Eye (tissue), 1 donor: Measurements from ENCODE around the gene TSSK2.
"Not testable (repeated sequence)": the region's sequence is repeated elsewhere in the genome, so short reads cannot be mapped to it uniquely, and the experiment has no call there.

Source experiments
- DNase-seq: peaks from one replicate; pipeline ENCODE4 v3.0.0-alpha.2; 2015

The TSSK2 gene

DNA sequence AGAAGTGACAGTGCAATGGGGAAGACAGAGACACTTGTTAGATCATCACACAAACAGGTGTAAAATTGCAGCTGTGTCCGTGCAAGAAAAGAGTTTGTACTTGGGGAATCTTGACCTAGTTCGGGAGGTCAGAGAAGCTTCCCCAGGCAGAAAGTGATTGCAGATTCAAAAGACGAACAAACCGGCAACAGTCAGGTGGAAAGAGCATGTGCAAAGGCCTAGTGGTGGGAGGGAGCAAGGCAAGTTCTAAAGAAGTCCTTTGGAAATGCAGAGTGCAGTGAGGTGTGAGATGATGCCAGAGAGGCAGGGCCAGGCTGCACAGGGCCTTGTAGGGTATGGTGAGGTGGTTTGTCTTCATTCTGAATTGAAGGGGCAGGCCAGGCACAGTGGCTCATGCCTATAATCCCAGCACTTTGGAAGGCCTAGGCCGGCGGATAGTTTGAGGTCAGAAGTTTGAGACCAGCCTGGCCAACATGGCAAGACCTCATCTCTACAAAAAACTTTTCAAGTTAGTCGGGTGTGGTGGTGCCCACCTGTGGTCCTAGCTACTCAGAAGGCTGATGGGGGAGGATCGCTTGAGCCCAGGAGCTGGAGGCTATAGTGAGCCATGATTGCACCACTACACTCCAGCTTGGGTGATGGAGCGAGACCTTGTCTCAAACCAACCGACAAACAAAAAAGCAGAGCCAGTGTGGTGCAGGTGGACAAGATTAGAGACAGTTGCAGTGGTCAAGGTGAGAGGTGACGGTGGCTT lies 15.3 kb downstream of the TSSK2 start:
- no peak for DNase-seq

DNA sequence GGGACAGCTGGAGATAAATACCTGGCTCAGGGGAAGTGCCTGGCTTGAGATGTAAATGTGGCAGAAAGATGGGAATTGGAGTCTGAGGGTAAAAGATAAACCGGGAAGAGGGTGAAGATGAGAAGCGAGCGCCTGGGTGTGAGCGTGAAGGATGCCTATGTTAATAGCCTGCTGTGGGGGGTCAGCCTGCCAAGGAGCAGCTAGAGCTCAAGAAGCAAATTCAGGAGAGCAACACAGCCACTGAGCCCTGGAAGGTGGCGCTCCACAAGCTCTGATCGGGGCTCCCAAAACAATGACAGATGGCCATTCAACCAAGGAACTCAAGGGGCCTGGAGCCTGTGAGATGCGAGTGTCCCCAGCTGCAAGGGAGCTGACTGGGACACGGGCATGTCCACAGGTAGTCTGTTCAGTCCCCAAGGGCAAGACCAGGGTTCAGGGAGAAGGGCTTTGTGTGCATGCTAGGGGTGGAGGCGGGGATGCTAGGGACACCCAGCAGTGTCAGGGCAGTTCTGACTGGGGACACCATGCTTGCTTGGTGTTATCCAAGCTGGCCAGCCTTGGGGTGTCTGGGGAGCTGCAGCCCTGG lies 16.2 kb downstream of the TSSK2 start:
- no peak for DNase-seq

GRCh38 chr22:19148417-19149046 lies 17.4 kb downstream of the TSSK2 start:
- DNase-seq = no peak

GRCh38 chr22:19149047-19149883 lies 18.2 kb downstream of the TSSK2 start:
- DNase-seq = peak; percentile 43

DNA sequence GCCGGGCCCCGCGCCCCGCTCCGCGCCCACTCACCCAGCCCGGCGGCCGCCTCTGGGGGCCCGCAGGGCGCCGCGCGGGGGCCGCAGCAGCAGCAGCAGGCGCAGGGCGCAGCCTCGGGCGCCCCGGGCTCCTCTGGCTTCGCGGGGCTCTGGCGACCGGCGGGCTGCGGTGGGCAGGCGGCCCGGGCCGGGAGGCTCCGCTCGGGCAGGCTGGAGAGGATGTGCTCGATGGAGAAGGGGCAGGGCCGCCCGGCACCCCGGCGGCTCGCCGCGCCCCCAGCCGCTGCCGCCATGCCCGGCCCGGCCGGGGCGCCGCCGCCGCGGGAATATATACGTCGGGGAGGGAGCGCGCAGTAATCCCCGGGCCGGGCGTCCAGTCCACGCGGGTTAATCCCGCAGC lies 18.9 kb downstream of the TSSK2 start, which contains the start of gene GSC2:
Gene GSC2, minus strand, starts transcription at position 302 of the 400 bp plus-strand sequence. Its CDS starts 9 bp downstream, at position 293.
- DNase-seq = no peak

- no peak for DNase-seq
Measured at GRCh38 chr22:19150482-19151328, 19.6 kb downstream of the TSSK2 start.

DNA sequence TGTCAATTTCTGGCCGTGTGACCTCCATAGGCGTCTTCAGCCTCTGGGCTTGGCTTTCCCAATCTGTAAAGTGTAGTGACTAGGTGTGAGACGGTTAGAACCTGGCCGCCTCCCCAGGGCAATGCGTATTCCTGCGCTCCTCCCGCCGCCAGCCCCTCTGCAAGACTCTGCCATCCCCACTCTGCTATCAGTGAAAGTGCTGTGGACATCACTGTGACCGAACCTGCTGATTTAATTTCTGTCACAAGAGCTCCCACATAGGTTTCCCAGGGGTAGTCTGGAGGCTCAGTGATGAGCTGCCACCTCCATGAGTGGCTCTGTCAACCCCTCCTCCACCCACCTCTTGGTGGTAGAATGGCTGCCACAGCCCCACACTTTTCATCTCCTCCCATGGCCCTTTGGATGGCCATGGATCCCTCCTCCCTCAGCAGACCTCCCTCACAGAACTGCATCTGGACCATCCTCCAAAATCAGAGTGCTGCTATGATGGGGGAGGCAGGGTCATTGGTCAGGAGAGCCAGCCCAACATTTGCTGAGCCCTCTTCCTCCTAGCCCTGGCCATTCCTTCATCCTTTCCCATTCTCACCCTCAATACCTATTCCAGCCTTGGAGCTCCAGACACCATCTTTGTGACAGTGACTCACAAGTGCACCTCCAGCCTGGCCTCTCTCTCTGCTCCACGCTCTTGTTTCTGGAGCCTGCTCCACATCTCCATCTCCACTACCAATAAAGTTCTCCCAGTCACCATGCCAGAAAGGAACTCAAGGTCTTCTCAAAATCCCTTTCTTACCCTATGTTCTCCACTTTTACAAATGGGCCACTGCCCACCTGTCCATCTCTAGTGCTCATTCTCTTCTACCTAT lies 20.5 kb downstream of the TSSK2 start:
- no peak for DNase-seq

GRCh38 chr22:19152942-19153883 lies 22.1 kb downstream of the TSSK2 start:
- DNase-seq = no peak

GRCh38 chr22:19156109-19156508 lies 25.0 kb downstream of the TSSK2 start:
- DNase-seq = not testable (repeated sequence)

DNA sequence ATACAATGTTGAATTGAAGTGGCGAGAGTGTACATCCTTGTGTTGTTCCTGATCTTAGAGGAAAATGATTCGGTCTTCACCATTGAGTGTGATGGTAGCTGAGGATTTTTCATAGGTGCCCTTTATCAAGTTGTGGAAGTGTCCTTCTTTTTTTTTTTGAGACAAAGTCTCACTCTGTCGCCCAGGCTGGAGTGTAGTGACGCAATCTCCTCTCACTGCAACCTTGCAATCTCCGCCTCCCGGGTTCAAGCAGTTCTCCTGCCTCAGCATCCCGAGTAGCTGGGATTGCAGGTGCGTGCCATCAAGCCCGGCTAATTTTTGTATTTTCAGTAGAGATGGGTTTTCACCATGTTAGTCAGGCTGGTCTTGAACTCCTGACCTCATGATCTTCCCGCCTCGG lies 27.5 kb downstream of the TSSK2 start:
- not testable (repeated sequence) for DNase-seq

DNA sequence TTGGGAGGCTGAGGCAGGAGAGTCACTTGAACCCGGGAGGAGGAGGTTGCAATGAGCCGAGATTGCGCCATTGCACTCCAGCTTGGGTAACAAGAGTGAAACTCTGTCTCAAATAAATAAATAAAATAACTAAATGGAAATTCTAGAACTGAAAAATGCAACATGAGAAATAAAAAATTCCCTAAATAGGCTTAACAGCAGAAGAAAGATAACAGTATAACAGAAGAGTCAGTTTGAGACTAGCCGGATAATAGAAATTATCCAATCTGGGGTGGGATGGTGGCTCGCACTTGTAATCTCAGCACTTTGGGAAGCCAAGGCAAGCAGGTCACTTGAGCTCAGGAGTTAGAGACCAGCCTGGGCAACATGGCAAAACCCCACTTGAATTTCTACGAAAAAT lies 33.3 kb downstream of the TSSK2 start:
- DNase-seq = no peak

DNA sequence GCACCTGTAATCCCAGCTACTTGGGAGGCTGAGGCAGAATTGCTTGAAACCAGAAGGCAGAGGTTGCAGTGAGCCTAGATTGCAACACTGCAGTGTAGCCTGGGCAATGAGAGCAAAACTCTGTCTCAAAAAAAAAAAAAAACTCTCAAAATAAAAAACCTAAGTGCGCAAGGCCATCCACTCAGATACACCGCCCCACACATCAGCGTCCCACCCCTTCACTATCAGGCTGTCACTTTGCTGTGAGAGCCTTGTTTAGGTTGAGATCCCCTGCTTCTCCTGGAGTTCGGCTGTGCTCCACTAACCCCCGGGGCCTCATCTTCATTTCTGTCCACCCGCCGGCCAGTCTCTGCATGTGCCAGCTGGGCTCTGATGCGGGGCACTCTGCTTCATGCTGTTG lies 35.3 kb downstream of the TSSK2 start:
- DNase-seq = no peak

DNA sequence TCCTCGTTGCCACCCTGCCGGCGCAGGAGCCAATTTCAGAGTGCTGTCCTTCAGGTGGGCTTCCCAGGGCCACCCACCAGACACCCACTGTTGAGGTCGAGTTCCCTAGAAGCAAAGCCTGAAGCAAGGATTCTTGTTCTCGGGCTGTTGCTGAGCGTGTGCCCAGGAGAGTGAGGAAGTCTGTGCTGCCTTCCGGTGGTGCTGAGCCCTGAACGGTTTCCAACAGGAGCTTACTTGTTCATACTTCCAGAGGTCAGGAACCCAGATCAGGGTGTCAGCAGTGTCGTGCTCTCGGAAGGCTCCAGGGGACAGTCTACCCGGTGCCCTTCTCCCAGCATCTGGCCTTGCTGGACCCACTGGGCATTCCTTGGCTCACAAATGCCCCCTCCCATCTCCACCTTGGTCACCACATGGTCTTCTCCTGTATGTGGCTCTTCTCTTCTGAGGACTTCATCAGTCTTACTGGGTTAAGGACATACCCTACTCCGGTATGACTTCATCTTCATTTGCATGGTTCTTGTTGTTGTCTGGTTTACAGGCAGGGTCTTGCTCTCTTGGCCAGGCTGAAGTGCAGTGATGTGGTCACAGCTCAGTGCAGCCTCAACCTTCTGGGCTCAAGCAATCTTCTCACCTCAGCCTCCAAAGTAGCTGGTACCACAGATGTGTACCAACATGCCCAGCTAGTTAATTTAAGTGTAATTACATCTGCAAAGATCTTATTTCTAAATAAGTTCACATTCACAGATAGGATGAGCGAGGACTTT lies 36.2 kb downstream of the TSSK2 start:
- DNase-seq = no peak

DNA sequence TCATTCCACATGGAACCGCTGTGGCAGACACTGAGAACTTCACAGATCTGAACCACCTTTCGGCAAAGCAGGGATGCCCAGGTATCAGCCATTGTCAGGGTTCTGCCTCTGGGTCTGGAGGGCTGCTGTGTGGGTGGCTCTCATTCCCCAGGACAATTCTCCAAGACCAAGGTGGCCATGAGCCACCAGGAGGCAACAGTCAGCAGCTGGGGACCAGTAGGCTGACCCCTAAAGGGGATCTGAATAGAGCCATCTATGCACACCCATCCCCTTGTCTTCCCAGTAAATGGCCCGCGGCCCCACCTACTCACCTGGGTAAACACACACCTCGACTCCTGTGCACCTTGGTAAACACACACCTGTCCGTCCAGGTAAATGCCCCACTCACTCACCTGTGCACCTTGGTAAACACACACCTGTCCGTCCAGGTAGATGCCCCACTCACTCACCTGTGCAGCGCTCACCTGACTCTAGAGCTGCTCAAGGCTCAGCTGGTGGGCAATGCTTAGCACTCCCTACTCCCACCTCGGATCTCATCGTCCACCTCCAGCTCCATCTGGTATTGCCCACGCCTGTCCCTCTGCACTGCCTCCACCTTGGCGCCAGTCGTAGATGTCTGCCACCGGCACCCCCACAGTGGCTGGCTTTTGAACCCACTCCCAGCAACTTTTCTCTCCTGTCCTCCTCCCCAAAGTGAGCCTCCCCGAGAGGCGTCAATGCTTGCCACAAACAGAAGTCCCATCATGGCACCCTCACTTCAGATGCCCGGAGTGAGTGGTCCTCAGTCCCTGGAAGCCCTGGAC lies 37.2 kb downstream of the TSSK2 start:
- DNase-seq = no peak

GRCh38 chr22:19169002-19169946 lies 38.2 kb downstream of the TSSK2 start:
- peak; percentile 47 for DNase-seq

DNA sequence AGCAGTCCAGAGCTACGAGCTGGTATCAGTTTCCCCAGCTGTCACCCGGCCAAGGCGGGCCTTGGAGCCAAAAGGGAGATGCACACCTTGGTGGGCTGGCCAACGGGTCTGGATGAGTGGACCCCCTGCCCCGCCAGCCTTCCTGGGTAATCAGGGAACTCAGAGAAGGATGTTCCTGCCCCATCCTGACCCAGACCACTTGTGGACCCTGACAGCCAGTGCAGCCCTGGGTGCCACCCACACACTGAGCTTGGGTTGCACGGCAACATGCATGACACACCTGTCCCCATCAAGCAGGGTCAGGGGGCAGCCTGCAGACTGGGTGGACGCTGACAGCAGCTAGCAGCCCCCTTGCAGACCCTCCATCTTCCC lies 38.8 kb downstream of the TSSK2 start:
- DNase-seq = no peak
